Bronchial epithelial cell (primary cell): ENCODE results near the gene ATP5ME. TPM values are rescaled to one million over a fixed set of nuclear protein-coding genes. Genes with fewer than 3 reads are reported as not detected.
"Not testable (repeated sequence)": the region's sequence is repeated elsewhere in the genome, so short reads cannot be mapped to it uniquely, and the experiment has no call there.

Experiments
- DNase-seq: peaks from one replicate; pipeline ENCODE4 v3.0.0-alpha.2; 2010; ENCODE audit warnings: low read depth
- FAIRE-seq: peaks from 2 replicates; lab custom pipeline; 2011; peaks lifted over from hg19 to GRCh38; lab: Jason Lieb, UNC
- H3K27me3 ChIP-seq: 2 replicates; pipeline ENCODE4 v1.5.1; 2011; ENCODE audit warnings: low read length; ENCODE audit not compliant: control insufficient read depth, insufficient read depth
- H3K36me3 ChIP-seq: 2 replicates; pipeline ENCODE4 v1.5.1; 2011; ENCODE audit warnings: low read length; ENCODE audit not compliant: control insufficient read depth, insufficient read depth
- H3K4me3 ChIP-seq: 2 replicates; pipeline ENCODE4 v1.5.1; 2011; ENCODE audit warnings: mild to moderate bottlenecking, low read depth, low read length, control low read depth
- CTCF ChIP-seq: IDR thresholded peaks from 2 replicates; pipeline ENCODE4 v1.5.1; 2011; ENCODE audit warnings: mild to moderate bottlenecking, moderate library complexity, low read length, control low read depth, inconsistent platforms; ENCODE audit not compliant: insufficient read depth, severe bottlenecking
- total RNA-seq: library from RNA; depleted of rRNA; stranded (reverse); fragments of >200 nt; gene quantifications from 2 replicates; pipeline ENCODE4 v1.2.1, GENCODE V29; 2014

Gene ATP5ME
- total RNA-seq, 1 donor from 2014 or later: 70.8 TPM

- FAIRE-seq (no peak), DNase-seq (no peak)
- no peaks in the 10 kb centered on the region for H3K27me3 ChIP-seq
- no peak overlapping the region for H3K4me3 ChIP-seq
- no peaks in the 10 kb centered on the region for H3K36me3 ChIP-seq
- no peak for TF ChIP-seq CTCF
These were observed 26.6 kb upstream of the ATP5ME start for GRCh38 chr4:700587-701264.

GRCh38 chr4:699816-700580 is 25.9 kb upstream of the ATP5ME start:
- no peaks in the 10 kb centered on the region for H3K36me3 ChIP-seq
- FAIRE-seq (no peak), DNase-seq (no peak)
- H3K27me3 ChIP-seq: no peaks in the 10 kb centered on the region
- no peak for TF ChIP-seq CTCF
- no peak overlapping the region for H3K4me3 ChIP-seq

GRCh38 chr4:694341-694940 is 20.4 kb upstream of the ATP5ME start:
- not testable (repeated sequence) for H3K36me3 ChIP-seq, H3K4me3 ChIP-seq, DNase-seq, H3K27me3 ChIP-seq, FAIRE-seq

- Histone ChIP-seq H3K36me3 (no peaks in the 10 kb centered on the region), H3K27me3 (no peaks in the 10 kb centered on the region), H3K4me3 (no peak overlapping the region)
- DNase-seq (no peak), FAIRE-seq (no peak)
- no peak for TF ChIP-seq CTCF
These were observed 18.9 kb upstream of the ATP5ME start for GRCh38 chr4:692771-693554.

- no peak for DNase-seq
- H3K4me3 ChIP-seq: no peak overlapping the region
- FAIRE-seq: no peak
- no peaks in the 10 kb centered on the region for H3K27me3 ChIP-seq
- TF ChIP-seq CTCF: no peak
- no peaks in the 10 kb centered on the region for H3K36me3 ChIP-seq
These were observed 15.6 kb upstream of the ATP5ME start for GRCh38 chr4:689723-690122.
